ENCODE measurements around the gene SOS1.

DNA sequence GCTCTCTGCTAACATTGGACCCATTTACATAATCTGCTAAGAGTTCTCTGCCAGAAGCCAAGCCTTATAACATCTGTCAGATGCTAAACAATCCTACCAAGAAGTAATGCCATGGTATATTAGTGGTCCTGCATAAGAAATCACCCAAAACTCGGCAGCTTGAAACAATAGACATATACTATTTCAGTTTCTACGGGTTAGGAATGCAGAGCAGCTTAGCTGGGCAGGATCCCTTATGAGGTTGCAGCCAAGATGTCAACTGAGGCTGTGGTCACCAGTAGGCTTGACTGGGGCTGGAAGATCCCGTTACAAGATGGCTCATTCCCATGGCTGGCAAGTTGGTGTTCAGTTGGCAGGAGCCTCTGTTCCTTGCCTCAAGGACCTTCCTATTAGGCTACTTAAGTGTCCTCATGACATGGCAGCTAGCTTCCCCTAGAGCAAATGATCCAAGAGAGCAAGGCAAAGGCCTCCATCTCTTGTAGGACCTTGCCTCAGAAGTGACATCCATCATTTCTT is 25.1 kb upstream of the SOS1 start:
- TF ChIP-seq, protein P1, sequence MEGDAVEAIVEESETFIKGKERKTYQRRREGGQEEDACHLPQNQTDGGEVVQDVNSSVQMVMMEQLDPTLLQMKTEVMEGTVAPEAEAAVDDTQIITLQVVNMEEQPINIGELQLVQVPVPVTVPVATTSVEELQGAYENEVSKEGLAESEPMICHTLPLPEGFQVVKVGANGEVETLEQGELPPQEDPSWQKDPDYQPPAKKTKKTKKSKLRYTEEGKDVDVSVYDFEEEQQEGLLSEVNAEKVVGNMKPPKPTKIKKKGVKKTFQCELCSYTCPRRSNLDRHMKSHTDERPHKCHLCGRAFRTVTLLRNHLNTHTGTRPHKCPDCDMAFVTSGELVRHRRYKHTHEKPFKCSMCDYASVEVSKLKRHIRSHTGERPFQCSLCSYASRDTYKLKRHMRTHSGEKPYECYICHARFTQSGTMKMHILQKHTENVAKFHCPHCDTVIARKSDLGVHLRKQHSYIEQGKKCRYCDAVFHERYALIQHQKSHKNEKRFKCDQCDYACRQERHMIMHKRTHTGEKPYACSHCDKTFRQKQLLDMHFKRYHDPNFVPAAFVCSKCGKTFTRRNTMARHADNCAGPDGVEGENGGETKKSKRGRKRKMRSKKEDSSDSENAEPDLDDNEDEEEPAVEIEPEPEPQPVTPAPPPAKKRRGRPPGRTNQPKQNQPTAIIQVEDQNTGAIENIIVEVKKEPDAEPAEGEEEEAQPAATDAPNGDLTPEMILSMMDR (conservative IDR thresholded peaks at IDR 0.05 in 1 of 2, IDR thresholded peaks at IDR 0.05 in 1 of 2; ENCODE audit: extremely low read depth in 1 of 2, insufficient read depth in 1 of 2, low read depth in 1 of 2, low read length in 2 of 2), result no peak
- no peak for TF ChIP-seq EZH2 (IDR thresholded peaks at IDR 0.05; ENCODE audit: borderline replicate concordance, low read length)
